Measurements from ENCODE around the gene GLI3. TPM values are rescaled to one million over a fixed set of nuclear protein-coding genes. Genes with fewer than 3 reads are reported as not detected.

The GLI3 gene
- total and polyA plus RNA-seq, 10 of the 15 experiments (the other 5 are each of a cell fraction or from before 2014, with no cell fraction given), result 0.01 TPM; not detected in 8

GRCh38 chr7:42233171-42233570 is 3.8 kb downstream of the GLI3 start:
- no peak overlapping the region for H3K27ac ChIP-seq (ENCODE audit: control insufficient read depth, insufficient read depth)
- no peaks in the 10 kb centered on the region for H3K36me3 ChIP-seq (ENCODE audit: control insufficient read depth in 2 of 2, insufficient read depth in 2 of 2, low read length in 1 of 2)
- ATAC-seq, result no peak
- no peak overlapping the region for H3K9ac ChIP-seq (ENCODE audit: control insufficient read depth, insufficient read depth, low read length)
- intact Hi-C loops (cut with micrococcal nuclease; ENCODE audit: unreplicated experiment) (no loop called here), in situ Hi-C loops (cut with MboI) (no loop called here)
- H3K4me2 ChIP-seq (ENCODE audit: control insufficient read depth, insufficient read depth), result no peak overlapping the region
- CTCF ChIA-PET, result no interaction called here
- no peaks in the 10 kb centered on the region; the same call in 1 of the 2 replicates for H3K4me1 ChIP-seq (ENCODE audit: control insufficient read depth, insufficient read depth, low read length)
- no TSS peak for BruUV-seq (replicated peaks)
- no peaks in the 10 kb centered on the region for H3K9me3 ChIP-seq (replicated peaks; ENCODE audit: control insufficient read depth, insufficient read depth, low read length)
- no peak for TF ChIP-seq HDGF (IDR thresholded peaks at IDR 0.05)
- no peak for TF ChIP-seq EZH2 (IDR thresholded peaks at IDR 0.05; ENCODE audit: borderline replicate concordance, control insufficient read depth, low read depth, low read length)
- no peak for TF ChIP-seq RUNX3 (IDR thresholded peaks at IDR 0.05; ENCODE audit: low read length)
- no peak for TF ChIP-seq SMC3 (IDR thresholded peaks at IDR 0.05; ENCODE audit: borderline replicate concordance, low read length)
- no peak for TF ChIP-seq ZBTB4 (CRISPR knock-in tag; IDR thresholded peaks at IDR 0.05)
- TF ChIP-seq ZNF622 (IDR thresholded peaks at IDR 0.05), result no peak
- TF ChIP-seq MYB (IDR thresholded peaks at IDR 0.05; ENCODE audit: borderline replicate concordance, low read depth, low read length), result no peak
- TF ChIP-seq TCF3 (IDR thresholded peaks at IDR 0.05; ENCODE audit: borderline replicate concordance, insufficient read depth, low read depth, low read length), result no peak
- TF ChIP-seq MLLT1 (IDR thresholded peaks at IDR 0.05), result no peak
- no peak for TF ChIP-seq FOXM1 (IDR thresholded peaks at IDR 0.05; ENCODE audit: low read depth, low read length)
- TF ChIP-seq TAF1 (IDR thresholded peaks at IDR 0.05; ENCODE audit: borderline replicate concordance, low read depth, low read length), result no peak
- FAIRE-seq, result no peak
- SMC1A ChIA-PET (ENCODE audit: uncharacterized antibody, unreplicated experiment), result interaction anchor here (1.7 kb wide), 1 partner anchor 10 kb away, joined by 4 read pairs; no protein-coding TSS in a partner anchor
- no peak overlapping the region for H2AFZ ChIP-seq (ENCODE audit: control insufficient read depth, low read depth, low read length)
- DNase-seq (ENCODE audit: low read depth, low spot score), result no peak
- no peaks in the 10 kb centered on the region for H4K20me1 ChIP-seq (ENCODE audit: control insufficient read depth, insufficient read depth)
- peaks cover 11 to 12% of the 10 kb centered on the region in 2 experiments for H3K27me3 ChIP-seq (replicated peaks in 1 of 2; ENCODE audit: control insufficient read depth in 2 of 2, insufficient read depth in 2 of 2, low read length in 1 of 2)
- POLR2A ChIA-PET, result no interaction called here
- no peaks in the 10 kb centered on the region for H3K79me2 ChIP-seq (ENCODE audit: control insufficient read depth, insufficient read depth, low read length)
- no peak overlapping the region for H3K4me3 ChIP-seq
- WGBS (ENCODE audit: insufficient coverage, insufficient replicate concordance, low lambda C conversion rate, missing lambda C conversion rate), result 9% methylated on average over 2 of the region's 2 CpGs
- RAD21 ChIA-PET (ENCODE audit: unreplicated experiment), result no interaction called here

Measured in GM12878 (cell line).